ENCODE data around the gene RBBP6. TPM values are rescaled to one million over a fixed set of nuclear protein-coding genes. Genes with fewer than 3 reads are reported as not detected.
"Not testable (repeated sequence)": the region's sequence is repeated elsewhere in the genome, so short reads cannot be mapped to it uniquely, and the experiment has no call there.

The RBBP6 gene, protein sequence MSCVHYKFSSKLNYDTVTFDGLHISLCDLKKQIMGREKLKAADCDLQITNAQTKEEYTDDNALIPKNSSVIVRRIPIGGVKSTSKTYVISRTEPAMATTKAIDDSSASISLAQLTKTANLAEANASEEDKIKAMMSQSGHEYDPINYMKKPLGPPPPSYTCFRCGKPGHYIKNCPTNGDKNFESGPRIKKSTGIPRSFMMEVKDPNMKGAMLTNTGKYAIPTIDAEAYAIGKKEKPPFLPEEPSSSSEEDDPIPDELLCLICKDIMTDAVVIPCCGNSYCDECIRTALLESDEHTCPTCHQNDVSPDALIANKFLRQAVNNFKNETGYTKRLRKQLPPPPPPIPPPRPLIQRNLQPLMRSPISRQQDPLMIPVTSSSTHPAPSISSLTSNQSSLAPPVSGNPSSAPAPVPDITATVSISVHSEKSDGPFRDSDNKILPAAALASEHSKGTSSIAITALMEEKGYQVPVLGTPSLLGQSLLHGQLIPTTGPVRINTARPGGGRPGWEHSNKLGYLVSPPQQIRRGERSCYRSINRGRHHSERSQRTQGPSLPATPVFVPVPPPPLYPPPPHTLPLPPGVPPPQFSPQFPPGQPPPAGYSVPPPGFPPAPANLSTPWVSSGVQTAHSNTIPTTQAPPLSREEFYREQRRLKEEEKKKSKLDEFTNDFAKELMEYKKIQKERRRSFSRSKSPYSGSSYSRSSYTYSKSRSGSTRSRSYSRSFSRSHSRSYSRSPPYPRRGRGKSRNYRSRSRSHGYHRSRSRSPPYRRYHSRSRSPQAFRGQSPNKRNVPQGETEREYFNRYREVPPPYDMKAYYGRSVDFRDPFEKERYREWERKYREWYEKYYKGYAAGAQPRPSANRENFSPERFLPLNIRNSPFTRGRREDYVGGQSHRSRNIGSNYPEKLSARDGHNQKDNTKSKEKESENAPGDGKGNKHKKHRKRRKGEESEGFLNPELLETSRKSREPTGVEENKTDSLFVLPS (N-terminal part only)
- total RNA-seq, result 85.3 and 85.8 TPM in 2 replicates

DNA sequence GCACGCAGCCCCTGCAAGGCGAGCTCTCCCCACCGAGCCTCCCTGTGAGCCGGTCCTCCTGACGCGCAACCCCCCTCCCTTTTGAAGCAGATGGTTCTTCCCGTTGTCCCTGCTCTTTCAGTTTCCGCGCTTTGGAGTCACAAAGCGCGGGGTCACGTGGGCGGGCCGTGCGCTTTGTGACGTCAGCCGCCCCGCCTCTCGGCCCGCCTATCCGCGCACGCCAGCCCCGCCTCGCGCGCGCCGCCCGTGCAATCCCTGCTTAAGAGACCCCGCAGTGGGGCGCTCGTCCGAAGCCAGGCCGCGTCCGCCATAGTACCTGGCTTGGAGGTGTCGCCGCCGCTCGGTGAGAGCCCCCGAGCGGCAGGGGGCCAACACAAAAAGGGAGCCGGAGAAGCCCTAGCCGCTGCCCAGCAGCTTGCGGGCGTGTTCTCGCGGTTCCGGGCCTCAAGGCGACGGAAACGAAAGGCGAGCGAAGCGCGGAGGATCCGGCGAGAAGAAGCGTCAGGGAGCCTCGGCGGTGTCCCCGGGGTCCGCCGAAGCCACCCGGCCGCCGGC lies at the start of gene RBBP6:
TSS of gene RBBP6 (plus strand) at position 272 of the 555 bp plus-strand sequence. CDS start 1,061 bp downstream, outside the sequence.
- Mint-ChIP-seq H3K4me3 (peak within 1 kb of the TSS; percentile 100), H3K27ac (peak within 1 kb of the TSS; percentile 100), H3K27me3 (no peaks in the 10 kb centered on the region), H3K4me1 (peaks cover 43% of the 10 kb centered on the region), H3K9me3 (no peaks in the 10 kb centered on the region), H3K36me3 (ENCODE audit: low read depth) (peaks cover 33% of the 10 kb centered on the region)
- ChIA-PET CTCF (interaction anchor here (1.8 kb wide), 1 partner anchor 22 kb away, joined by 8 read pairs; no protein-coding TSS in a partner anchor), POLR2A (interaction anchor here (0.6 to 1.4 kb wide), 5 partner anchors 11 to 1042 kb away, joined by 3 to 7 read pairs (median 6); no protein-coding TSS in a partner anchor)
- intact Hi-C loops (cut with micrococcal nuclease), result loop anchor here (1.0 to 2.0 kb wide), 6 partner anchors 23 to 982 kb away; partner anchors contain the start of genes DCTN5, EARS2, LCMT1 and PALB2
- TF ChIP-seq, protein P1, sequence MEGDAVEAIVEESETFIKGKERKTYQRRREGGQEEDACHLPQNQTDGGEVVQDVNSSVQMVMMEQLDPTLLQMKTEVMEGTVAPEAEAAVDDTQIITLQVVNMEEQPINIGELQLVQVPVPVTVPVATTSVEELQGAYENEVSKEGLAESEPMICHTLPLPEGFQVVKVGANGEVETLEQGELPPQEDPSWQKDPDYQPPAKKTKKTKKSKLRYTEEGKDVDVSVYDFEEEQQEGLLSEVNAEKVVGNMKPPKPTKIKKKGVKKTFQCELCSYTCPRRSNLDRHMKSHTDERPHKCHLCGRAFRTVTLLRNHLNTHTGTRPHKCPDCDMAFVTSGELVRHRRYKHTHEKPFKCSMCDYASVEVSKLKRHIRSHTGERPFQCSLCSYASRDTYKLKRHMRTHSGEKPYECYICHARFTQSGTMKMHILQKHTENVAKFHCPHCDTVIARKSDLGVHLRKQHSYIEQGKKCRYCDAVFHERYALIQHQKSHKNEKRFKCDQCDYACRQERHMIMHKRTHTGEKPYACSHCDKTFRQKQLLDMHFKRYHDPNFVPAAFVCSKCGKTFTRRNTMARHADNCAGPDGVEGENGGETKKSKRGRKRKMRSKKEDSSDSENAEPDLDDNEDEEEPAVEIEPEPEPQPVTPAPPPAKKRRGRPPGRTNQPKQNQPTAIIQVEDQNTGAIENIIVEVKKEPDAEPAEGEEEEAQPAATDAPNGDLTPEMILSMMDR (IDR thresholded peaks at IDR 0.05), result no peak
- DNase-seq (peak; percentile 96), ATAC-seq (ENCODE audit: low read depth) (peak; percentile 92)

DNA sequence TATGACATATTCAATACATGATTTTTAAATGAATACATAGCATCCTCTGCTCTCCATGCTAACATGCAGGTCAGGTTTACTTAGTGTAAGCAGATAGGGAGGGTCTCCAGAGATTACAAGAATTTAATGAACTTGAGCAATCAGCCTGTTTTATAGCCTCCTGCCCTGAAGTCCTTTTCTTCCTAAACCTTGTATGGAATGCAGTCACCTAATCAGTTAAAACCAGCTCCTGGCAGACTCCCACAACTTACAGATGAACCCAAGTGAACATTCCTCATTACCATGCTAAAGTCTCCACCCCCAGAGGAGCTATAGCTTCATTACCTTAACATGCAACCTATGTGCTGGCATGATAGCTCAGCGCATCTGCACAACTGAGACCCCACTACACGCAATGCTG lies 48.5 kb upstream of the RBBP6 start:
- intact Hi-C loops (cut with micrococcal nuclease), result no loop called here
- POLR2A ChIA-PET, result no interaction called here

DNA sequence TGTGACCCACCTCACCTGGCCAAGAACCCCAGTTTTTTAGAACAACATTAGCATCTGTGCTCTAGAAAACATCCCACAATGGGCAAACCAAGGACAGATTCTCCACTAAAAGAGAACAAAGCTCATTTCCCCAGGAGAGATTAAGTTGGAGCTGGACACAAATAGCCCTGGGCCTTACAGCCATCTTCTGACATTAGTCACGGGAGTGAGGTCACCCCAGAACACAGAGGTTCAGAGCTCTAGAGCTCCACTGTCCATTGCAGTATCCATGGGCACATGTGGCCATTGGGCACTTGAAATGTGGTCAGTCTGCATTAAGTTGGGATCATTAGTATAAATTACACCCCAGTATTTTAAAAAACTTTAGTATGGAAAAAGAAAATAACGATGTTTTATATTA lies 47.6 kb upstream of the RBBP6 start:
- H3K4me1 Mint-ChIP-seq, result no peaks in the 10 kb centered on the region
- ChIA-PET CTCF (no interaction called here), POLR2A (no interaction called here)
- peaks cover 5% of the 10 kb centered on the region for H3K9me3 Mint-ChIP-seq
- no peak overlapping the region for H3K27ac Mint-ChIP-seq
- DNase-seq (no peak), ATAC-seq (ENCODE audit: low read depth) (no peak)
- no peaks in the 10 kb centered on the region for H3K36me3 Mint-ChIP-seq (ENCODE audit: low read depth)
- TF ChIP-seq, protein P1 (IDR thresholded peaks at IDR 0.05), result no peak
- H3K4me3 Mint-ChIP-seq, result no peak overlapping the region
- intact Hi-C loops (cut with micrococcal nuclease), result no loop called here
- H3K27me3 Mint-ChIP-seq, result peaks cover 22% of the 10 kb centered on the region

More for the DNA sequence above, 48.5 kb upstream of the RBBP6 start:
- no peak for ATAC-seq (ENCODE audit: low read depth)
- CTCF ChIA-PET, result no interaction called here
- Mint-ChIP-seq H3K27me3 (peaks cover 24% of the 10 kb centered on the region), H3K9me3 (peaks cover 5% of the 10 kb centered on the region), H3K4me3 (no peak overlapping the region), H3K4me1 (no peaks in the 10 kb centered on the region), H3K36me3 (ENCODE audit: low read depth) (no peaks in the 10 kb centered on the region), H3K27ac (no peak overlapping the region)
- TF ChIP-seq, protein P1 (IDR thresholded peaks at IDR 0.05), result no peak
- DNase-seq, result no peak

GRCh38 chr16:24493821-24494220 lies 45.5 kb upstream of the RBBP6 start:
- DNase-seq, result no peak
- Mint-ChIP-seq H3K9me3 (peaks cover 2% of the 10 kb centered on the region), H3K36me3 (ENCODE audit: low read depth) (no peaks in the 10 kb centered on the region), H3K27me3 (peaks cover 12% of the 10 kb centered on the region), H3K4me3 (no peak overlapping the region), H3K27ac (no peak overlapping the region), H3K4me1 (no peaks in the 10 kb centered on the region)
- ChIA-PET POLR2A (interaction anchor here (0.7 kb wide), 1 partner anchor 9 kb away, joined by 4 read pairs; no protein-coding TSS in a partner anchor), CTCF (no interaction called here)
- ATAC-seq (ENCODE audit: low read depth), result no peak
- TF ChIP-seq, protein P1 (IDR thresholded peaks at IDR 0.05), result no peak
- intact Hi-C loops (cut with micrococcal nuclease), result no loop called here

- DNase-seq; ATAC-seq (ENCODE audit: low read depth); H3K27ac Mint-ChIP-seq; H3K4me3 Mint-ChIP-seq; intact Hi-C loops (cut with micrococcal nuclease); H3K4me1 Mint-ChIP-seq; POLR2A ChIA-PET; H3K9me3 Mint-ChIP-seq; H3K36me3 Mint-ChIP-seq (ENCODE audit: low read depth): not testable (repeated sequence)
- H3K27me3 Mint-ChIP-seq, result peaks cover 11% of the 10 kb centered on the region
- CTCF ChIA-PET, result interaction anchor here (1.3 kb wide), 1 partner anchor 9 kb away, joined by 3 read pairs; no protein-coding TSS in a partner anchor
These were observed 44.2 kb upstream of the RBBP6 start for GRCh38 chr16:24495207-24495606.
